Testis (tissue), 3 donors: ENCODE results near the gene TRMT11. TPM values are rescaled to one million over a fixed set of nuclear protein-coding genes. Genes with fewer than 3 reads are reported as not detected.

Source experiments
- DNase-seq: peaks from one replicate; pipeline ENCODE4 v3.0.0-alpha.2; 2019
- H3K27ac ChIP-seq, 2 donors: fragments of 200-600 bp; sonication (generic); one replicate each; pipeline ENCODE4 v1.5.1; 2019
- H3K27me3 ChIP-seq: fragments of 200-600 bp; sonication (generic); one replicate; pipeline ENCODE4 v1.5.1; 2019
- H3K36me3 ChIP-seq: fragments of 200-600 bp; sonication (generic); one replicate; pipeline ENCODE4 v1.5.1; 2017; ENCODE audit warnings: low read depth; ENCODE audit errors: missing control alignments
- H3K4me1 ChIP-seq: fragments of 200-600 bp; sonication (generic); one replicate; pipeline ENCODE4 v1.5.1; 2019
- H3K4me3 ChIP-seq, 2 donors: fragments of 200-600 bp; sonication (generic); one replicate each; pipeline ENCODE4 v1.5.1; 2017 to 2019
- H3K9me3 ChIP-seq: fragments of 200-600 bp; sonication (generic); one replicate; pipeline ENCODE4 v1.5.1; 2017
- POLR2A ChIP-seq: fragments of 450-650 bp; IDR thresholded peaks from one replicate; pipeline ENCODE4 v1.6.1; 2017; ENCODE audit warnings: antibody characterized with exemption, mild to moderate bottlenecking, moderate library complexity
- WGBS, 2 donors: methylation state at CpG; one replicate each; pipeline ENCODE4 v1.1.5; 2018; 5-methylcytosine and 5-hydroxymethylcytosine counted together
- intact Hi-C: fragments of 100-400 bp; cut with DNase I; formaldehyde crosslinking; loops from one replicate; pipeline ENCODE4 v1.15.1; 2023; ENCODE audit warnings: low total_unique reads
- polyA plus RNA-seq: library from polyadenylated mRNA; stranded (reverse); fragments of 350-450 nt; fragmentation: Illumina TruSeq; extraction: RNeasy Lipid Tissue Mini Kit (QIAGEN cat#74804); gene quantifications from one replicate; pipeline ENCODE4 v1.2.3, GENCODE V29; 2014; ENCODE audit warnings: low read depth, low replicate concordance; ENCODE audit not compliant: insufficient read depth
- total RNA-seq, 2 donors: library from RNA; depleted of rRNA; stranded (reverse); fragments of >200 nt; gene quantifications; one replicate each; pipeline ENCODE4 v1.2.3, GENCODE V29; 2016
- TF ChIP-seq, protein P1 (sequence below), 3 experiments: fragments of 450-650 bp in 2 of 3; fragments of 200-600 bp in 1 of 3; sonication (generic) in 1 of 3; IDR thresholded peaks; one replicate each; pipeline ENCODE4 v1.5.1; 2016 to 2019; ENCODE audit warnings: antibody characterized with exemption in 3 of 3, mild to moderate bottlenecking in 2 of 3, moderate library complexity in 1 of 3

TRMT11 gene
- total and polyA plus RNA-seq, 3 donors from 2014 or later, result 16.1 to 51.2 (median 32.2) TPM

DNA sequence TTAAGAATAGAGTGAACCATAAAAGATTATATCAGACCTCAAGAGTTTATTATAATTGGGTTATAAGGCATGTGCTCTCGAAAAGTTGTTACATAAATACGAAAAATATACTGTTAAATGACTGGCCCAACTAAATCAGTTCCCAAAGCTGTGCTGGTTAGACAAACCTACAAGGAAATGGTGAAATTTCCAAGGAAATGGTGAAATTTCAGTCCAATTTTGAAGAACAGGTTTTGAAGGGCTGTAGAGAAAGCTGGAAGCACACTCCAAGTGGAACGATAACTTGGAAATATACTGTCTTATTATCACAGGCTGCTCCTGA is 400 bp upstream of the TRMT11 start:
- Histone ChIP-seq H3K9me3 (no peaks in the 10 kb centered on the region), H3K4me3 (peak overlapping the region; percentile 77 to 94), H3K27ac (peak overlapping the region; percentile 34 to 85), H3K4me1 (peaks cover 12% of the 10 kb centered on the region), H3K36me3 (no peaks in the 10 kb centered on the region), H3K27me3 (no peaks in the 10 kb centered on the region)
- WGBS, 2 donors, result 1 to 4% methylated on average over 3 of the region's 3 CpGs
- intact Hi-C loops, result no loop called here
- TF ChIP-seq, protein P1, sequence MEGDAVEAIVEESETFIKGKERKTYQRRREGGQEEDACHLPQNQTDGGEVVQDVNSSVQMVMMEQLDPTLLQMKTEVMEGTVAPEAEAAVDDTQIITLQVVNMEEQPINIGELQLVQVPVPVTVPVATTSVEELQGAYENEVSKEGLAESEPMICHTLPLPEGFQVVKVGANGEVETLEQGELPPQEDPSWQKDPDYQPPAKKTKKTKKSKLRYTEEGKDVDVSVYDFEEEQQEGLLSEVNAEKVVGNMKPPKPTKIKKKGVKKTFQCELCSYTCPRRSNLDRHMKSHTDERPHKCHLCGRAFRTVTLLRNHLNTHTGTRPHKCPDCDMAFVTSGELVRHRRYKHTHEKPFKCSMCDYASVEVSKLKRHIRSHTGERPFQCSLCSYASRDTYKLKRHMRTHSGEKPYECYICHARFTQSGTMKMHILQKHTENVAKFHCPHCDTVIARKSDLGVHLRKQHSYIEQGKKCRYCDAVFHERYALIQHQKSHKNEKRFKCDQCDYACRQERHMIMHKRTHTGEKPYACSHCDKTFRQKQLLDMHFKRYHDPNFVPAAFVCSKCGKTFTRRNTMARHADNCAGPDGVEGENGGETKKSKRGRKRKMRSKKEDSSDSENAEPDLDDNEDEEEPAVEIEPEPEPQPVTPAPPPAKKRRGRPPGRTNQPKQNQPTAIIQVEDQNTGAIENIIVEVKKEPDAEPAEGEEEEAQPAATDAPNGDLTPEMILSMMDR (IDR thresholded peaks at IDR 0.05), result no peak
- no peak for TF ChIP-seq POLR2A
- no peak for DNase-seq

DNA sequence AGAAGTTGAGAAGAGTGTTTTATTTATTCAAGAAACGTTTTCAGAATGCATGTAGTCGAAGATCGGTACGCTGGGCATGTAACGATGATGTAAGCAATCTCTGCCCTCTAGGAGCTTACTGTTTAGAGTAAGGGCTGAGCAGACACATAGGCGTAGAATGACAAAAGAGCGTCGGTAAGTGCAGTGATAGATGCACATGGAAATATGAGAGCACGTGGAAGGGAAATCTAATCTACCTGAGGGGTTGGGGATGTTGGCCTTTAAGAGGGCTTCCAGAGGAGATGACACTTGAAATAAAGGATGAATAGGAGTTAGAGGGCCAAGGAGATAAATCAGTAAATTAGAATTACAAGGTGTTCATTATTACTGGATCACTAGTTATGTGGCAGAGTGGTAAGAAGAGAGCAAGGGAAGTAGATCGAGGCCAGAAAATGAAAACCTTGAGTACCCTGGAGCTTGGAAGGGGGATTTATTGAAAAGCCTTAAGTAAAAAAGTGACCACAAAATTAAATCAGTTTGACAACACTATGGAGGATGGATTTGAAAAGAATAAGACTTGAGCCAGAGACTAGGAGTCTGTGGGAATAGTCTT is 782 bp downstream of the TRMT11 start:
- no peaks in the 10 kb centered on the region for H3K36me3 ChIP-seq
- no peak for DNase-seq
- H3K9me3 ChIP-seq, result no peaks in the 10 kb centered on the region
- 8 to 12% methylated on average over 10 of the region's 10 CpGs for WGBS, 2 donors
- peak overlapping the region; percentile 34 to 85 for H3K27ac ChIP-seq
- intact Hi-C loops, result no loop called here
- TF ChIP-seq POLR2A, result no peak
- TF ChIP-seq, protein P1 (IDR thresholded peaks at IDR 0.05), result no peak
- H3K4me3 ChIP-seq, result peak overlapping the region; percentile 77 to 94
- peaks cover 12% of the 10 kb centered on the region for H3K4me1 ChIP-seq
- no peaks in the 10 kb centered on the region for H3K27me3 ChIP-seq

DNA sequence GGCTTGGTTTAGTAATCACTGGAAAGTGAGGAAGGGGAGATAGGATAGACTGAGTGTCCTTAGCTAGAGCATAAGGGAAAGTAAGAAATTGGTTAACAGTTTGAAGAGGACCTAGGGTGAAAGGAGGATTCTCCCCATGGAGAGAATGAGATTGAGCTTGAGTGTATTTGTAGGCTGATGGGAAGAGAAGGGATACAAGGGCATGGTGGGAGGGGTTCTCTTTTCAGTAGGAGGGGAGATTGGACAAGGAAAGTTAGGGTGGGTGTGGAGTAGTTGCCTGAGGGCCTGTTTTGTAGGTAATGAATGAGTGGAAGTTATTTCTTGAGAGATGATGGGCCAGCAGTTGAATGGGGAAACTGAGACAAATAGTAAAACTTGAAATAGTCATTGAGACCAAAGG is 1.9 kb downstream of the TRMT11 start:
- peaks cover 12% of the 10 kb centered on the region for H3K4me1 ChIP-seq
- no peak for DNase-seq
- H3K27me3 ChIP-seq, result no peaks in the 10 kb centered on the region
- no peak overlapping the region for H3K4me3 ChIP-seq
- TF ChIP-seq, protein P1 (IDR thresholded peaks at IDR 0.05), result no peak
- TF ChIP-seq POLR2A, result no peak
- H3K36me3 ChIP-seq, result no peaks in the 10 kb centered on the region
- no peak overlapping the region for H3K27ac ChIP-seq
- H3K9me3 ChIP-seq, result no peaks in the 10 kb centered on the region
- intact Hi-C loops, result no loop called here

DNA sequence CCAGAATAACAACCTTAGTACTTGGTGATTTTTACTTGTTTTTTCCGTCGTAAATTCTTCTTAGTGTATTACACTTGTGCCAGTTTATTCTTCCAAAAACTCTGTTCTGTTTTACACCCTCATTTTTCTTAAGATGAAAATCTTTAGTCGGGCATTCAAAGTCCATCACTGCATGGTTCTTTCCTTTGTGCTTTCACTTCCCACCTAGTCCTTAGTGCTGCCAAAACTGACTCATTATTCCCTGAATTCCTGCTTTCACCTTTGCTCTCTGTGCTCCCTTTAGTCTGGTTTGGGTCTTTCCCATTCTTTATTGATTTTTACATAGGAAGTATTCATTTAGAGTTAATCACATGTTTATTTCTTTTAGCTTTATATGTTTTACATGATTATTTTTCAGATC is 3.3 kb downstream of the TRMT11 start:
- H3K4me1 ChIP-seq, result peaks cover 12% of the 10 kb centered on the region

DNA sequence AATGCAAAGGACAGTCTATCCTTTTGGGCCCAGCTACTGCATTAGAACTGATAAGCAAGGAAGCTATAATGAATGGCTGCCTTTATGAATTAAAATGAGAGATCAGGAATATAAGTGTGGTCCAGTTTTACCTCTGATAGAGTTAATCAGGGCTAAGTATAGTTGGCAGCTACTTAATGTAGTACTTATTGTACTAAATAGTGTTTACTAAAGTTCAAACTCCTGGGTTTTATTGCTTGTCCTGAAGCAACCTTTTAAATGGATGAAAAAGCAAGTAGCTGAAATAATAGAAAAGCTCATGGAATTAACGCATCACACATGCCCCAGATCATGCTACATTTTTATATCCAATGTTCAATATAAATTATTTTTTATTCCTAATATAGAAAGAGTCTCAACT is 5.3 kb downstream of the TRMT11 start:
- TF ChIP-seq, protein P1 (IDR thresholded peaks at IDR 0.05), result no peak
- no peak for TF ChIP-seq POLR2A
- Histone ChIP-seq H3K27ac (no peak overlapping the region), H3K9me3 (no peaks in the 10 kb centered on the region), H3K36me3 (no peaks in the 10 kb centered on the region), H3K4me3 (no peak overlapping the region), H3K27me3 (no peaks in the 10 kb centered on the region), H3K4me1 (peaks cover 5% of the 10 kb centered on the region)
- no peak for DNase-seq
- 63% methylated on average over 1 of the region's 1 CpG for WGBS, 2 donors
- intact Hi-C loops, result no loop called here

More for the DNA sequence above, 3.3 kb downstream of the TRMT11 start:
- no peak for DNase-seq
- Histone ChIP-seq H3K27me3 (no peaks in the 10 kb centered on the region), H3K36me3 (no peaks in the 10 kb centered on the region), H3K27ac (no peak overlapping the region), H3K9me3 (no peaks in the 10 kb centered on the region), H3K4me3 (no peak overlapping the region)
- TF ChIP-seq, protein P1 (IDR thresholded peaks at IDR 0.05), result no peak
- TF ChIP-seq POLR2A, result no peak
- WGBS, 2 donors, result 52 to 62% methylated on average over 3 of the region's 3 CpGs
- intact Hi-C loops, result no loop called here
